PFSK-1 (cell line): ENCODE data around the gene NUDT1.

Experiments
- FOXP2 ChIP-seq: optimal IDR thresholded peaks from 2 replicates; pipeline ENCODE3; 2011; ENCODE audit warnings: borderline replicate concordance, control low read depth, inconsistent platforms; ENCODE audit not compliant: insufficient read depth; ENCODE audit errors: extremely low read length, extremely low read depth
- POLR2AphosphoS5 ChIP-seq: IDR thresholded peaks from 2 replicates; pipeline ENCODE4 v1.6.1; 2012; ENCODE audit warnings: low read depth, mild to moderate bottlenecking, control low read depth, low read length, moderate library complexity
- TAF1 ChIP-seq: IDR thresholded peaks from 2 replicates; pipeline ENCODE4 v1.6.1; 2012; ENCODE audit warnings: low read length, control low read depth, borderline replicate concordance; ENCODE audit not compliant: insufficient read depth

GRCh38 chr7:2264158-2264557 lies 22.1 kb downstream of the NUDT1 start:
- TF ChIP-seq POLR2AphosphoS5 (no peak), TAF1 (no peak), FOXP2 (no peak)
